A549 (cell line): Measurements from ENCODE around the gene AGR2. TPM values are rescaled to one million over a fixed set of nuclear protein-coding genes. Genes with fewer than 3 reads are reported as not detected.
"Not testable (repeated sequence)": the region's sequence is repeated elsewhere in the genome, so short reads cannot be mapped to it uniquely, and the experiment has no call there.

Experiments
- ATAC-seq, 2 experiments: fragments of 200-7000 bp in 1 of 2; fragments of >200 bp in 1 of 2; cut with Nextera tagmentation in 1 of 2; cut with Tn5 transposase in 1 of 2; 3 replicates each; pipeline versions ENCODE4 v1.8.0 to v1.9.1; 2018 to 2020; ENCODE audit warnings: mild to moderate bottlenecking in 1 of 2, moderate library complexity in 1 of 2
- CTCF ChIA-PET: fragments of 300-600 bp; sonication (Branson Sonifier 250); formaldehyde crosslinking; extraction: SDS; loops from one replicate; lab custom pipeline; 2021; ENCODE audit warnings: antibody characterized with exemption, inconsistent platforms; lab: Yijun Ruan, JAX
- POLR2A ChIA-PET: fragments of 350-600 bp; formaldehyde crosslinking; extraction: SDS; loops from one replicate; lab custom pipeline; 2021; ENCODE audit warnings: antibody characterized with exemption, inconsistent platforms; lab: Yijun Ruan, JAX
- DNase-seq, 2 experiments: peaks; one replicate each; pipeline versions ENCODE4 v3.0.0 to v3.0.0-alpha.2; 2011 to 2016; ENCODE audit warnings: low read depth in 1 of 2, low spot score in 1 of 2
- FAIRE-seq: peaks from 2 replicates; lab custom pipeline; 2011; peaks lifted over from hg19 to GRCh38; lab: Jason Lieb, UNC
- H3K27ac ChIP-seq, 2 experiments: fragments of >200 bp; sonication (Bioruptor Twin); formaldehyde crosslinking; 3 replicates each; pipeline ENCODE4 v1.5.1; 2016 to 2017
- H3K4me1 ChIP-seq: fragments of >200 bp; sonication (Bioruptor Twin); formaldehyde crosslinking; 3 replicates; pipeline ENCODE4 v1.6.1; 2016
- H3K4me2 ChIP-seq: fragments of >200 bp; sonication (Bioruptor Twin); formaldehyde crosslinking; 3 replicates; pipeline ENCODE4 v1.6.1; 2016
- H3K4me3 ChIP-seq: fragments of >200 bp; sonication (Bioruptor Twin); formaldehyde crosslinking; 3 replicates; pipeline ENCODE4 v1.5.1; 2016
- H3K9me3 ChIP-seq: fragments of >200 bp; sonication (Bioruptor Twin); formaldehyde crosslinking; 3 replicates; pipeline ENCODE4 v1.6.1; 2016
- BHLHE40 ChIP-seq: IDR thresholded peaks from 2 replicates; pipeline ENCODE4 v1.6.1; 2012; ENCODE audit warnings: low read depth, low read length, inconsistent platforms
- CBX2 ChIP-seq: fragments of 200-600 bp; sonication (generic); IDR thresholded peaks from 2 replicates; pipeline ENCODE4 v1.6.1; 2016; ENCODE audit warnings: low read depth, mild to moderate bottlenecking, borderline replicate concordance
- E2F6 ChIP-seq: IDR thresholded peaks from 2 replicates; pipeline ENCODE4 v1.6.1; 2012; ENCODE audit warnings: low read depth, borderline replicate concordance
- EHMT2 ChIP-seq: fragments of 200-600 bp; sonication (generic); IDR thresholded peaks from 2 replicates; pipeline ENCODE4 v1.6.1; 2016; ENCODE audit warnings: antibody characterized with exemption, low read depth, mild to moderate bottlenecking, moderate library complexity
- FOSB ChIP-seq: fragments of 250-450 bp; sonication (Bioruptor Pico); IDR thresholded peaks from 2 replicates; pipeline ENCODE4 v1.5.0; 2020; ENCODE audit warnings: mild to moderate bottlenecking, moderate library complexity
- FOXS1 ChIP-seq: fragments of 250-450 bp; sonication (Bioruptor Pico); IDR thresholded peaks from 2 replicates; pipeline ENCODE4 v1.5.0; 2020; ENCODE audit warnings: mild to moderate bottlenecking, moderate library complexity
- GATA3 ChIP-seq: IDR thresholded peaks from 2 replicates; pipeline ENCODE4 v1.6.1; 2012; ENCODE audit warnings: borderline replicate concordance
- HES2 ChIP-seq: fragments of >200 bp; sonication (Bioruptor Twin); formaldehyde crosslinking; IDR thresholded peaks from 2 replicates; pipeline ENCODE4 v1.6.1; 2016
- HOXB13 ChIP-seq: fragments of 250-450 bp; sonication (Bioruptor Pico); IDR thresholded peaks from 2 replicates; pipeline ENCODE4 v1.5.0; 2020; ENCODE audit warnings: low read depth, mild to moderate bottlenecking, moderate library complexity
- JUN ChIP-seq, 2 experiments: fragments of >200 bp; sonication (Bioruptor Twin); formaldehyde crosslinking; IDR thresholded peaks; 2 replicates in 1 of 2; 3 replicates in 1 of 2; pipeline ENCODE4 v1.6.1; 2016 to 2017
- JUNB ChIP-seq: fragments of >200 bp; sonication (Bioruptor Twin); formaldehyde crosslinking; IDR thresholded peaks from 2 replicates; pipeline ENCODE4 v1.6.1; 2016
- MAZ ChIP-seq: fragments of 150-350 bp; IDR thresholded peaks from 2 replicates; pipeline ENCODE4 v1.6.1; 2014; ENCODE audit warnings: antibody characterized with exemption, low read depth, low read length, borderline replicate concordance
- REST ChIP-seq: fragments of 200-600 bp; sonication (generic); IDR thresholded peaks from 2 replicates; pipeline ENCODE4 v1.6.1; 2016; ENCODE audit warnings: antibody characterized with exemption, mild to moderate bottlenecking, moderate library complexity
- RFX5 ChIP-seq: fragments of 450-650 bp; IDR thresholded peaks from 2 replicates; pipeline ENCODE4 v1.7.1; 2014; ENCODE audit warnings: antibody characterized with exemption, mild to moderate bottlenecking, moderate library complexity
- SMC3 ChIP-seq: fragments of >200 bp; sonication (Bioruptor Twin); formaldehyde crosslinking; IDR thresholded peaks from 3 replicates; pipeline ENCODE4 v1.6.1; 2018; ENCODE audit warnings: inconsistent platforms
- SREBF2 ChIP-seq: fragments of 450-650 bp; IDR thresholded peaks from 2 replicates; pipeline ENCODE4 v1.6.1; 2014; ENCODE audit warnings: mild to moderate bottlenecking, moderate library complexity
- TFCP2L1 ChIP-seq: fragments of 250-450 bp; sonication (Bioruptor Pico); IDR thresholded peaks from 2 replicates; pipeline ENCODE4 v1.5.0; 2021; ENCODE audit warnings: mild to moderate bottlenecking
- TP53 ChIP-seq: fragments of 250-450 bp; sonication (Bioruptor Pico); IDR thresholded peaks from 2 replicates; pipeline ENCODE4 v1.5.0; 2021; ENCODE audit warnings: mild to moderate bottlenecking, moderate library complexity
- USF2 ChIP-seq: fragments of 450-650 bp; IDR thresholded peaks from 2 replicates; pipeline ENCODE4 v1.6.1; 2014; ENCODE audit warnings: antibody characterized with exemption
- WGBS: methylation state at CpG from one replicate; pipeline ENCODE4 v1.1.6; 2017; ENCODE audit errors: missing lambda C conversion rate; 5-methylcytosine and 5-hydroxymethylcytosine counted together
- polyA plus RNA-seq, 4 experiments: library from polyadenylated mRNA; depleted of rRNA in 3 of 4; stranded (reverse); fragments of >200 nt; fragmentation: RNase III in 1 of 4; extraction: RNeasy Plus Mini Kit Qiagen cat#74134 plus additional on column Dnase treatment in 1 of 4; gene quantifications; 2 replicates in 3 of 4; 3 replicates in 1 of 4; pipeline ENCODE4 v1.2.3, GENCODE V29; 2011 to 2017
- TF ChIP-seq, protein P1 (sequence below): IDR thresholded peaks from 2 replicates; pipeline ENCODE4 v1.6.1; 2012
- TF ChIP-seq, protein P2 (sequence below): IDR thresholded peaks from 2 replicates; pipeline ENCODE4 v1.6.1; 2012
- TF ChIP-seq, protein P3 (sequence below): fragments of >200 bp; sonication (Bioruptor Twin); formaldehyde crosslinking; IDR thresholded peaks from 3 replicates; pipeline ENCODE4 v1.6.1; 2016

Gene AGR2
- polyA plus RNA-seq, 2 of the 4 experiments (the other 2 are of a cell fraction), result 60.7 to 479 TPM

DNA sequence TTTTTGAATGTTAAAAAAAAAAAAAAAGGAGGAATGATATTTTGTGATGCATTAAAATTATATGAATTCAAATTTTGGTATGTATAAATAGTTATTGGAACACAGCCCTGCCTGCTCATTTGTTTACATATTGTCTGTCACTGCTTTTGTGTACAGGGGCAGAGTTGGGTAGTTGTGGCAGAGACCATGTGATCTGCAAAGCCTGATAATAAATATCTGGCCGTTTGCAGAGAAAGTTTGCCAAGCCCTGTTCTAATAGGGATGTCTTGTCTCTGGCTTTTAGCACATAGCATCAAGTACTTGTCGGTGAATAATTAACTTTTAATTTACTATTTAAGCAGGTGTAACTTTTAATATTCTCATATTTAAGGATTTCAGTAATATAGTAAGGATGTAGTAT, 31.5 kb downstream of the AGR2 start:
- Histone ChIP-seq H3K4me2 (no peak overlapping the region), H3K9me3 (no peaks in the 10 kb centered on the region), H3K4me1 (no peaks in the 10 kb centered on the region), H3K4me3 (no peak overlapping the region), H3K27ac (no peak overlapping the region)
- TF ChIP-seq TP53 (CRISPR knock-in tag) (no peak), BHLHE40 (no peak), TFCP2L1 (CRISPR knock-in tag) (no peak), USF2 (no peak), REST (no peak), SMC3 (no peak), HOXB13 (CRISPR knock-in tag) (no peak), E2F6 (no peak), GATA3 (no peak), JUN (IDR thresholded peaks at IDR 0.05) (no peak)
- TF ChIP-seq, protein P1, sequence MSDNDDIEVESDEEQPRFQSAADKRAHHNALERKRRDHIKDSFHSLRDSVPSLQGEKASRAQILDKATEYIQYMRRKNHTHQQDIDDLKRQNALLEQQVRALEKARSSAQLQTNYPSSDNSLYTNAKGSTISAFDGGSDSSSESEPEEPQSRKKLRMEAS, result no peak
- TF ChIP-seq, protein P2, sequence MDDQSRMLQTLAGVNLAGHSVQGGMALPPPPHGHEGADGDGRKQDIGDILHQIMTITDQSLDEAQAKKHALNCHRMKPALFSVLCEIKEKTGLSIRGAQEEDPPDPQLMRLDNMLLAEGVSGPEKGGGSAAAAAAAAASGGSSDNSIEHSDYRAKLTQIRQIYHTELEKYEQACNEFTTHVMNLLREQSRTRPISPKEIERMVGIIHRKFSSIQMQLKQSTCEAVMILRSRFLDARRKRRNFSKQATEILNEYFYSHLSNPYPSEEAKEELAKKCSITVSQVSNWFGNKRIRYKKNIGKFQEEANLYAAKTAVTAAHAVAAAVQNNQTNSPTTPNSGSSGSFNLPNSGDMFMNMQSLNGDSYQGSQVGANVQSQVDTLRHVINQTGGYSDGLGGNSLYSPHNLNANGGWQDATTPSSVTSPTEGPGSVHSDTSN, result no peak
- WGBS, result 55% methylated on average over 2 of the region's 2 CpGs
- DNase-seq (no peak), FAIRE-seq (no peak), ATAC-seq (no peak)
- ChIA-PET CTCF (no interaction called here), POLR2A (no interaction called here)

DNA sequence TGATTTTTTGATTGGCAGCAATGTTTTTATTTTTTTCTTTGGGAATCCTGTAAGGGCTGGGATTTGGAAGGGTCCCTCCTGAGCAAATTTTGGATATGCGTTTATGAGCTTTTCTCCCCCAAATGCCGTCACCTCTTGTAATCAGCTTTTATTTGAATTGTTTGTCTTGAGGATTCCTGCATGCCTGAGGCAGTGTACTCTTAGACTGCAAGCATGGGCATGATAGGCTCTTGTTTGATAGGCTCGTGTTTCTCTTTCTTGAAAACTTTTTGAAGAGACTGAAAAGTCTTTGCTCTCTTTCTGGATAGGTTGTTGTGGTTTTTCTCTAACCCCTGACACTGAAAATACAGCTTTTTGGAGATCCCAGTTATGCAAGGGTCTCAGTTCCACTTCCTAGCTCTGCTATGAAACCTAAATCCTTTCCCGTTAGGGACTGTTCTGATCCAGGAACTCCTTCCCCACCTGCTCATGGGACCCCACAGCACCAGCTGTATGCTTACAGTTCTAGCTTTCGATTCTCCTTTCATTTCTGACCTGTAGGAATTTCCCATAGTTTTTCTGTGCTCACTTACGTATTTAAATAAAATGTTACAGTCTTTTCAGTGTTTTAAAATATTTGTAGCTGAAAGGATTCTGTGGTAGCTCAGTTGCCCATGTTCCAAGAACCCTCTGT, 34.0 kb downstream of the AGR2 start:
- FAIRE-seq, result no peak
- Histone ChIP-seq H3K4me2 (no peak overlapping the region), H3K4me1 (no peaks in the 10 kb centered on the region), H3K9me3 (no peaks in the 10 kb centered on the region), H3K27ac (no peak overlapping the region), H3K4me3 (no peak overlapping the region)
- POLR2A ChIA-PET, result no interaction called here
- no peak for ATAC-seq
- 76% methylated on average over 6 of the region's 6 CpGs for WGBS
- CTCF ChIA-PET, result interaction anchor here (0.6 to 1.5 kb wide), 4 partner anchors 11 to 745 kb away, joined by 3 to 6 read pairs (median 4); no protein-coding TSS in a partner anchor
- no peak for TF ChIP-seq EHMT2
- no peak for TF ChIP-seq SREBF2
- no peak for TF ChIP-seq TP53 (CRISPR knock-in tag)
- TF ChIP-seq RFX5, result no peak
- no peak for TF ChIP-seq MAZ
- TF ChIP-seq FOSB (CRISPR knock-in tag), result no peak
- TF ChIP-seq FOXS1 (CRISPR knock-in tag), result no peak
- no peak for TF ChIP-seq HES2
- TF ChIP-seq, protein P3, sequence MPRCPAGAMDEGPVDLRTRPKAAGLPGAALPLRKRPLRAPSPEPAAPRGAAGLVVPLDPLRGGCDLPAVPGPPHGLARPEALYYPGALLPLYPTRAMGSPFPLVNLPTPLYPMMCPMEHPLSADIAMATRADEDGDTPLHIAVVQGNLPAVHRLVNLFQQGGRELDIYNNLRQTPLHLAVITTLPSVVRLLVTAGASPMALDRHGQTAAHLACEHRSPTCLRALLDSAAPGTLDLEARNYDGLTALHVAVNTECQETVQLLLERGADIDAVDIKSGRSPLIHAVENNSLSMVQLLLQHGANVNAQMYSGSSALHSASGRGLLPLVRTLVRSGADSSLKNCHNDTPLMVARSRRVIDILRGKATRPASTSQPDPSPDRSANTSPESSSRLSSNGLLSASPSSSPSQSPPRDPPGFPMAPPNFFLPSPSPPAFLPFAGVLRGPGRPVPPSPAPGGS, result no peak
- TF ChIP-seq CBX2, result no peak
- no peak for TF ChIP-seq JUNB
- DNase-seq, result no peak

GRCh38 chr7:16769994-16770393, 34.8 kb downstream of the AGR2 start:
- H3K4me1 ChIP-seq, POLR2A ChIA-PET, H3K9me3 ChIP-seq, H3K4me3 ChIP-seq, DNase-seq, H3K4me2 ChIP-seq, FAIRE-seq, H3K27ac ChIP-seq, ATAC-seq: not testable (repeated sequence)
- CTCF ChIA-PET, result interaction anchor here (1.2 to 1.5 kb wide), 2 partner anchors 29 to 75 kb away, joined by 3 to 6 read pairs; no protein-coding TSS in a partner anchor
- 90% methylated on average over 3 of the region's 3 CpGs for WGBS
